ENCODE results near the gene SLC30A3. TPM values are rescaled to one million over a fixed set of nuclear protein-coding genes. Genes with fewer than 3 reads are reported as not detected.
"Not testable (repeated sequence)": the region's sequence is repeated elsewhere in the genome, so short reads cannot be mapped to it uniquely, and the experiment has no call there.

SLC30A3 gene
- polyA plus RNA-seq, 4 donors: 0.98 to 8.7 (median 5.3) TPM

DNA sequence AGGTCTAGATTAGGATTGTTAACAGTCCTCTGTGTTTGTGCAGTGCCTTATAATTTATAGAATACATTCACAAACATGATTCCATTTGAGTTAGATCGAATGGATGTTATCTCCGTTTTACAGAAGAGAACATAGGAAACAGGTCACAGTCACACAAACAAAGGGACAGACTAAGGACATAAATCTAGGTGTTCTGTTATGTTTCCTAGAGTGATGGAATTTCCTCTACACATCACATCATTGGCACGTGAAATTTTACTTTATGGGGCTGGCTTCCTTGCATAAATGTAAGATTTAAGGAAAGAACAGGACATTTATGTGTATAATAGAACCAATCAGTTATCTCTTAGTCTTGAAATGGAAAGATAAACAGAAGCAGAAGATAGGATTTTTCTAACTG, 25.8 kb upstream of the SLC30A3 start:
- no peak for DNase-seq (ENCODE audit: low read depth in 4 of 4, low spot score in 3 of 4)

DNA sequence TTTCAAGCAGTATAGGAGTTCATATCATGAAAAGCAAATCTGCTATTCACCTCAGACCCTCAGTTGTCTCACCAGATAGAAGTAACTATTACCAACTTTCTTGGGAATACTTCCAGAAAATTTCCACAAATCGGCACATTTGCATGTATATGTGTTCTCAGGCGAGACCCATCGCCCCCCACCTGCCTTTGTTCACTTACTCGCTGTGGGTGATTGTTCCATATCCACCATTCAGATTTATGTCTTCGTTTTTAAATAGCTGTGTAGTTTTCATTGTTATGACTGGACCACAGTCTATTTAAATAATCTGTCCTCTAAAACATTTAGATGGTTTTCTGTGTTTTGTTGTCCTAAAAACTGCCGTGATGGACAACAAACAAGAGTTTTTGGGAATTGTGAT, 22.6 kb upstream of the SLC30A3 start:
- no peak for DNase-seq (ENCODE audit: low read depth in 4 of 4, low spot score in 3 of 4)

DNA sequence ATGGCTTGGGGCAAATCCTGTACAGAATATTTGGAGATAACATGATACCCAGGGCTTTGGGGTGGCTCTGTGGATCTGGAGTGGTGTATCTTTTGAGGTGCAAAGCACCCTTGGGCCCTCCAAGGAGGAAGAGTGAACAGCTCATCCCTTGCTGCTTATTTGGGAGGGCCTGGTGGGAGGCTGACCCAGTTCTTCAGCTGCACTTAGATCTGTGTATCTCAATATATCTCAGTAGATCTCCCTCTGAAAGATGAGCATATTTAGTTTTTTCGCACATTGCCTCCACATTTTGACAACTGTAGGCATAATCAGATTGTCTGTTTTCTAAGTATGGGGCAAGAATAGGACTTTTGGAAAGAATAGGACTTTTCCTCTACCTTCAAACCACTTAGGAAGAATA, 22.1 kb upstream of the SLC30A3 start:
- DNase-seq (ENCODE audit: low read depth in 4 of 4, low spot score in 3 of 4): no peak

DNA sequence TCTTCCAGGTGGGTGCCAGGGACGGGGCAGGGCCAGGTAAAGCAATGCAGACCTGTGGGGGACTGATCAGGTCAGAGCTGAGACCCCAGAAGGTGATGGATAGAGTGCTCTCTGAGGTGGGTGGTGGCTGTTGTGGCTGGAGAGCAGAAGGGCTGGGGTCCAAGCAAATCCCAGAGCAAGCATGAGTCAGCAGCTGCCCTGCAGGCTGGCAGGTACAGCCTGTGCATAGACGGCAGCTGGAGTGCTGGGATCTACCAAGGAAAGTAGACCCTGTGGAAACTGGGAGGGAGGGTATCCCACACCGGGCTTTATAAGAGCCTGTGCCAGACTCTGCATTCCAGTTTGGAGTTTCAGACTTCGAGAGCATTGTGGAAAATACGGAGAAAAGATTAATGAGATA, 20.0 kb upstream of the SLC30A3 start:
- no peak for DNase-seq (ENCODE audit: low read depth in 4 of 4, low spot score in 3 of 4)

DNA sequence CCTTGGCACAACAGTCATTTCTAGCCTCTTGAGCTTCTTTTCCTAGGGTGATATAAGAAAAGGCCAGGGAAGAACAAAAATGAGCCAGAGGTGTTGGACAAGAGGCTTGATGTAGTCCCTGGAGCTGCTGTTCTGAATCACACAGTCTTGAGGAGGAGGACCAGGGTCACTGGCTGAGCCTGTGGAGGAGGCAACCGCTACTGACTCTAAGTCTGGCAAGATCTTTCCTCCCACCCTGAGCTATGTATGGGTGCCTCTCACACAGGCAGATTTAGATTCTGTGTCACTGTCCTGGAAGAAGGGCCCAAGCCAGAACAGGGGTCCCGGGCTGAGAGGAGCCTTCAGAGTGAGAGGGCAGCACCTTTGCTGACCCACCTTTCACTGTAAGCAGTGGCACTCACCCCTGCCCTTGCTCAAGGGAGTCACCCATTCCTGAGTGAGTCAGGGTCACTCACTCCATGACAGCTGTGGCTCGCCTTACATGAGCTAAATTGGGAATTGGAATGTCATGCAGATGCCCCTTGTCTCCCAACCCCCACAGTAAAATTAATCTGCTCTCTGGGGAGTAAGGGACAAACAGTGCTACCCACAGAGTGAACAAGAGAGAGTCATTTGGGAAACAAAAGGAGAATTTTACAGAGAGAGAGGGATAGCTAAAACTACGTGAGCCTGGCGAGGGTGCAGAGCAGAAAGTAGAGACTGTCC, 19.2 kb upstream of the SLC30A3 start, which contains the start of gene TRIM54:
TRIM54 (plus strand) TSS at position 575 of the 705 bp plus-strand sequence. CDS start 303 bp downstream, outside the sequence.
- no peak for DNase-seq (ENCODE audit: low read depth in 4 of 4, low spot score in 3 of 4)

DNA sequence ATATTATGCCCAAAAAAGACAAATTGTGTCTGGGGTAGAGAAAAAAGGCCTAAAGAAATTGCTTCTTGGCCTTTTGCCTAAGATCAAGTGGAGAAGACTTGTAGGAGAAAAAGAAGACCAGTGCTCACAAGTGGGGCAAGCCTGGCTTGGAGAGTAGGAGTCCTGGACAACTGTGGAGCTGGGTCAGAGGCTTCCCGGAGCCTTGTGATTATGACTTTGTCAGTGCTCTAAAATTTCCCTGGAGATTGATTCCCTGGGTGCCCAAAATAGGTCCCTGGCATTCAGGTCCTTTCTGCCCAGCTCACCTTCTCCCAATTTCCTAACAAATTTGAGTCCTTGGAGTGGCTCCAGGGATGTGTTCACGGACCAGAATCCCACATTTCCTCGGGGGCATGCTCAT, 18.6 kb upstream of the SLC30A3 start:
- DNase-seq (ENCODE audit: low read depth in 4 of 4, low spot score in 3 of 4): no peak

DNA sequence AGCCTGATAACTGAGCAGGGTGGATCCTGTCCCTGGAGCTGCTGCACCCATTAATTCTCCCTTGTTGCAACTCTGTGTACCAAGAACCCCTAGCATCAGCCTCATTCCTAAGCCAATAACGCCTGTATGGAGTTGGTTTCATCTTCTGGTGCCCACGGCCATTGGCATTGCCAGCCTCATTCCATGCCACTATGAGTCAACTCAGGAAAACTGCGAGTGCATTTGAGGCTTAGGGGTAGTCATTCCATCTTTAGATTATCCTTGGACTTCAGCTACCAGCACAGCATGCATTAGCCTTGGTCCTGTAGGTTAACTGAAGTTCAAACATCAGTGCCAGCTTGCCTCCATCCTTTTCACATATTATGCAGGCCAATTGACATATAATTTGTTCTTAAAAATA, 18.0 kb upstream of the SLC30A3 start:
- DNase-seq (ENCODE audit: low read depth in 4 of 4, low spot score in 3 of 4): no peak

DNA sequence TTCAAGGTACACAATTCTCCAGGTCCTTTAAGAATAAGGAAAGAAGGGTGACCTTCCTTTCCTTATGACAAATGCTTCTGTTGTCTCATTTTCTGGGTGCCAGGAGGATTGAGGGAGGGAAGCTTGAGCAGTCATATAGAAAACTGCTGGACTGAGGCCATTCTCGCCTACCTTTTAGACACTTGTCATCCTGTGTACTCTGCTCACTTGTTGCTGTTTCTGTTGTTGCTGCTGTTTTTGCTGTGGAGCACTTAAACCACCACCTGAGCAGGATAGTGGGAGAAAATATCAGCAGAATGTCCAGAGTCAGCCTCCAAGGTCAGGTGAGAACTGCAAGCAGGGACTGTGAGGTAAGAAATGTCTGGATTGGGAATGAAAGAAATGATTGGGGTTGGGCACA, 15.2 kb upstream of the SLC30A3 start:
- no peak for DNase-seq (ENCODE audit: low read depth in 4 of 4, low spot score in 3 of 4)

DNA sequence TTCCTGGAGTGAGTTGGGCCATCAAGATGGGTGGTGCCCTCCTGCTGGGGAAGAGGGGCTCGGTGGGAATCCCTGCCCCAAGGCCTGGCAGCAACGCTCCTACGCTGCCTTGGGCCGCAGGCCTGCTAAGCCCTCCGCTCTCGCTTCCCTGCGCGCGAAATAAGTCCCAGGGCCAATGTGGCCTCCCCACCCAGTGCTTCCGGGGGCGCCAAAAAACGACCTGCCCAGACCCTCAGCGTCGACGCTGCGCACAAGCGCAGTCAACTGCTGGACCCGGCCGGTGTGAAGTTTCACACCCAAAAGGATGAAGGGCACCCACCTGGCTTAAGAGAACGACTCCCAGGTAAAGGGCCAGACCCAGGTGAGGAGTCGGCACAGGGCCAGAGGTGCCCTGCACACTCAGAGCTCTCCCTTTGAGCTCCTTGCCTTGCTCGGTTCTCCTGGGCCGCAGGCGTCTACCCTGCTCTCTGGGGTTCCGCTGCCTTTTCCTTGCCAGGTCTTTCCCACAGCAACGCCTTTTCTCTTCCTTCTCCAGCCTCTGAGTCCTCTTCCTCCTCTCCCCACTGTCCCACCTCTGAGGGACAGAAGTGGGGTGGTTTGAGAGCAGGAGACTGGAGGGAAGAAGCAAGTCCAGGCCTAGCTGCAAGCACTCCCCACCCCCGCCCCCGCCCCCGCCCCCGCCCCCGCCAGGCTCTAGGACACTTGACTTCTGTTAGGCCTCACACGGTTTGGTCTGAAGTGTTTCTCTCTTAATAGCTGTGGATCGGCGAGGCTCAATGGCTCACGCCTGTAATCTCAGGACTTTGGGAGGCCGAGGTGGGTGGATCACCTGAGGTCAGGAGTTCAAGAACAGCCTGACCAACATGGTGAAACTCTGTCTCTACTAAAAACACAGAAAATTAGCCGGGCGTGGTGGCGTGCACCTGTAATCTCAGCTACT, 12.6 kb upstream of the SLC30A3 start, which contains the start of gene DNAJC5G:
DNAJC5G (plus strand) TSS at position 223 of the 940 bp plus-strand sequence. CDS start 1,296 bp downstream, outside the sequence.
- no peak for DNase-seq (ENCODE audit: low read depth in 4 of 4, low spot score in 3 of 4)

DNA sequence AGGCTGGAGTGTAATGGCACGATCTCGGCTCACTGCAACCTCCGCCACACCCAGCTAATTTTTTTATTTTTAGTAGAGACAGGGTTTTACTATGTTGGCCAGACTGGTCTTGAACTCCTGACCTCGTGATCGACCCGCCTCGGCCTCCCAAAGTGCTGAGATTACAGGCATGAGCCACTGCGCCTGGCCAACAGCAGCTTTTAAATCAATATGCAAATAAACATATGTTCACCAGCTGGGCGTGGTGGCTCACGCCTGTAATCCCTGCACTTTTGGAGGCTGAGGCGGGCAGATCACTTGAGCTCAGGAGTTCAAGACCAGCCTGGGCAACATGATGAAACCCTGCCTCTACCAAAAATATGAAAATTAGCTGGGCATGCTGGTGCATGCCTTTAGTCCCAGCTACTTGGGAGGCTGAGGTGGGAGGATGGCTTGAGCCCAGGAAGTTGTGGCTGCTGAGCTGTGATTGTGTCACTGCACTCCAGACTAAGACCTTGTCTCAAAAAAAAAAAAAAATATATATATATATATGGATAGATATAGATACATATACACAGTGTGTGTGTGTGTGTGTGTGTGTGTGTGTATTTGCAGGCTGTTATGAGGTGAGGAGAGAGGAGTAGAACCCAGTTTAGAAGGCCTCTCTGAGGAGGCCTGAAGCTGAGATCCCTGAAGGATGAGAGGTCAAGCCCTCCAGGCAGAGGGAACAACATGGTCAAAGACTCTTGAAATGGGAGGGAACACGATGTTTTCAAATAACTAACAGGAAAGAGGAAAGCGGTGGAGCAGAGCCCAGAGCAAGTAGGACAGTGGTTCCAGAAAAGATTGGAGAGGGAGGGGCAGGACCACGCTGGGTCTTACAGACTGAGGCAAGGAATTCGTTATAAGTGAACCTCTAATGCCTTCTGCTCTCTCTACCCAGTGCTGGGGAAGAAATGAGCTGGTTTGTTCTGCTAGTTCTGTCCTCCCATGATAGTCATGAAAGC, 10.0 kb upstream of the SLC30A3 start:
- not testable (repeated sequence) for DNase-seq (ENCODE audit: low read depth in 4 of 4, low spot score in 3 of 4)

DNA sequence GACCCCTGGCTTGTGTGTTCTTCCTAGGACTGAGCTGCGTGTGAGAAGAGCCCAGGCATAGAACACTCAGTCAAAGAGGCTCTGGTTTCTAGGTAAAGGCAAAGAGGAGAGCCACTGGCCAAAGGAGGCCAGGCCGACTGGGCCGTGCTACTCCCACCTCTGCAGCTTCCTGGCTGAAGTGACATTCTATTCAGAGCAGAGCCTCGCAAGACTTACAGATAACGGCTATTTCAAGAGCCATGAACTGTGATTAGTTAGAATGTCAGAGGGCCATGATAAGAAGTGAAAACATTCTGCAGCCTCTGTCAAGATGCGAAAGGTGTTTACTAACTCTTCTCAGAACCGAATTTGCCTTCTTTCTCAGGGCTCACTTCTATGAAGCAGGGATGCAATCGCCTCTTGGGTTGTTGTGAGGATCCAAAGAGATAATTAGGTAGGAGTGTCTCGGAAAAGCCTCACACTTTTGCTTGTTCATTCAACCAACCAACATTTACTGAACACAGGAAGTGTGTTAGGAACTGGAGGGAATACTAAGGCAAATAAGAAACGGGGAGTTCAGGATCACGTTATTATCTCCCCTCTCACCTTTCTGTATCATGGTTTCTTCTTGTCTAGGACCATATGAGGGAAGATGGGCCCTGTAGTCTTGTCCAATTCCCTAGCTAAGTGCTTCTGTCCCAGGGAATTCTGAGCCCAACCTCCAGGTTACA, 8.9 kb upstream of the SLC30A3 start:
- no peak for DNase-seq (ENCODE audit: low read depth in 4 of 4, low spot score in 3 of 4)

DNA sequence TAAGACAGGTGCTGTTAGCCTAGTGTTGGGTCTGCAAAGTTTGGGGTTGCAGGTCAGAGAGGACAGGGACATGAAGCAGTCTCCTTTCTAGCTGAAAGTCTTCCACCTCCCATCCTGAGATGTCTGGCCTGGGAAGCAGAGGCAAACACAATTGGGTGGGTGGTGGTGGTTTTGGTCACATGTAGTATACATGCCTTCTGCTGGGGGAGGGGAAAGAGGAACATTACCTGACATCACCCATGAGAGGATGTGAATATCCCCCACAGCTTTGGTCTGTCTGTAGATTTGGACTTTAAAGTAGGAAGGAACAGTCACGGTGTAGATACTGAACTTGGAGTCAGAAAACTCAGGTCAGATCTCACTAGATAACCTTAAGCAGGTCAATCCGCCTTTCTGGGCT, 7.8 kb upstream of the SLC30A3 start:
- no peak for DNase-seq (ENCODE audit: low read depth in 4 of 4, low spot score in 3 of 4)

DNA sequence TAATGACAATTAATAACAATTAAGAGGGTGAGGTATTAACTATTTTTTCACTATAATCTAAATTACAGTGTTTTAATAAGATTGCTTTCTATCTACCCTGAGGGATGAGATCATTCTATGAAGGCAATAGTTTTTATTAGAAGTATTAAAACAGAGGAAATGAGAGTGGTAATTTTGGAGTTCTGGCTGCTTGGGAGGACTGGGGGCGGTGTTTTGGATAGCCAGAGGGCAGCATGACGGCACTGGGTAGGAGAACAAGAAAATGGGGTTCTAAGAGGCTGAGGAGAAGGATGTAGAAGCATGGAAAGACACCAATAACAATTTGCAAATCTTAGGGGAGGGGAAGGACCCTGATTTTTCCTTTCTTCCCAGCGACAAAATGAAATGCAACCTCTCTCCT, 7.3 kb upstream of the SLC30A3 start:
- DNase-seq (ENCODE audit: low read depth in 4 of 4, low spot score in 3 of 4): no peak

DNA sequence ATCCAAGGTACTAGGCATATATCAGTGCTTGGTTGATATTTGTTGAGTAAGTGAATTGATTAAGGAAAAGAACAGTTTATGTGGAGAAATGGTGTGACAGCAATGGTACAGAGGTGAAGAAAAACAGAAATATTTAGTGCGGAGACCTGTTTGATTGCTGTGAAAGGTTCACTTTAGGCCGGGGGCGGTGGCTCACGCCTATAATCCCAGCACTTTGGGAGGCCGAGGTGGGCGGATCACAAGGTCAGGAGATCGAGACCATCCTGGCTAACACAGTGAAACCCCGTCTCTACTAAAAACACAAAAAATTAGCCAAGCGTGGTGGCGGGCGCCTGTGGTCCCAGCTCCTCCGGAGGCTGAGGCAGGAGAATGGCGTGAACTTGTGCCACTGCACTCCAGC, 5.4 kb upstream of the SLC30A3 start:
- DNase-seq (ENCODE audit: low read depth in 4 of 4, low spot score in 3 of 4): not testable (repeated sequence)

DNA sequence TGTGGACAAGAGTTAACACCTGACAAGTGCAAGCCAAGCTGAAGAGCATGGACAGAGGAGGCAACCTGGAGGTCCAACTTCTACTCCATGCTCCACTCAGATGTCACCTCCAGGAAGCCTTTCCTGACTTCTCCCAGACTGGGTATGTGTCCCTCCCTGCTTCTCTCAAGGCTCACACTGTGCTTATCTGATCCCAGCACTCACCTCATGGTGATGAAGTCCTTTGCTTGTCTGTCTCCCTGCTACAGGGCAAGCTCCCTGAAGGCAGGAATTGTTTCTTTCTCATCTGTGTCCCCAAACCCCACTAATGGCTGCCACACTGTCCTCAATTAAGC, 2.7 kb upstream of the SLC30A3 start:
- no peak for DNase-seq (ENCODE audit: low read depth in 4 of 4, low spot score in 3 of 4)

DNA sequence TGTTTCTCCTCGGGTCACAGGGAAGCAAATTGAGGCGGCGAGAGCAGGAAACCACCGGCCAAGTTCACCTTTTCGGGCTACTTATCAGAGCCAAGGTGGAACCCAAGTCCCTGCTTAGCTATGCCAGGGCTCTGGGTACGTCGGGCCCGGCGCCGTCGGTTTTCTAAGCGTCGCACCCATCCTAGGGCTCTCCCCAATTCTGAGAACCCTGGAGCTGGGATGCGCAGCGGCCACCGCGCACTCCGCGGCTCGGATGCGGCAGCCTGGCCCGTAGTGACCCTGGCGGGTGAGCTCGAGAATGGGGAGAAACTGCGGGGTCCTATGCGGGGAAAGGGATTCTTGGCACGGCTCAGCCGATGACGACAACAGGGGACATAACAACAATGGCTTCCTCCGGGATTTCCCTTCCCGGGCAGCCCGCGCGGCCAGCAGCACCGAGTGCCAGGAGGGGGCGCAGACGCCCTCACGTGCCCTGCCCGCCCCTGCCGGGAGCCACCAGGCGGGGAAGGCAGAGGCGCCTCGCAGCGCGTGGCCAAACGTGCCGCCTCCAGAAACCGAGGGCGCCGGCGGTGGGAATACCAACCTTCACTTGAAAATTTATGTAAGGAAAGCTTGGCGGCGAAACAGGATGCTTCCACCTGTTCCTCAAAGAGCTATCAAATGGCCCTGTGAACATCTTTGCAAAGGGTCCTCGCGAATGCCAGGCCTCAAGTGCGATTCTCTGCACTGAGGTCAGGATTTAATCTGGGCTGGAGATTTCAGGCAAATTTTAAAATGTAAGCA, 2.1 kb upstream of the SLC30A3 start:
- peak in 1 of 4 donors; percentile 47 for DNase-seq (ENCODE audit: low read depth in 4 of 4, low spot score in 3 of 4)

DNA sequence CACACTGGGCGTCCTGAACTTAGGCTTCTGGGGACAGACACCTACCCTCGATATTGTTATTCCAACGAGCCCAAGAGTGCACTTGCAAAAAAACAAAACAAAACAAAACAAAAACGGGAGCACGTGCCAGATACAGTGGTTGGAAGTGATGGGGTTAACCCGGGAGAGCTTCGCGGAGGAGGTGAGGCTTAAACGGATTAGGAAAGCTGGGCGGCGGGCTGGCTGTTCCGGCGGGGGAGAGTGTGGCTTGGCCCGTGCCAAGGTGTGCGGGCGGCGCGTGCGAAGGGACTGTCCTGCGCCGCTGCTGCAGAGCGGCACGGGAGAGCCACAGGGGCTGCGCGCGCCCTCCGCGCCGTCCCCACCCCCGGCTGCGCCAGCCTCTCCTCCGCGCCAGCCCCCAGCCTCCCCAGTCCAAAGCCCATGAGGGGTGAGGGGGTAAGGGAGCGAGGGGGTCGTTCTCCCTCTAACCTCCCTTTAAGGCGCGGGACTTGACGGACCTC, 1.5 kb upstream of the SLC30A3 start:
- no peak for DNase-seq (ENCODE audit: low read depth in 4 of 4, low spot score in 3 of 4)

DNA sequence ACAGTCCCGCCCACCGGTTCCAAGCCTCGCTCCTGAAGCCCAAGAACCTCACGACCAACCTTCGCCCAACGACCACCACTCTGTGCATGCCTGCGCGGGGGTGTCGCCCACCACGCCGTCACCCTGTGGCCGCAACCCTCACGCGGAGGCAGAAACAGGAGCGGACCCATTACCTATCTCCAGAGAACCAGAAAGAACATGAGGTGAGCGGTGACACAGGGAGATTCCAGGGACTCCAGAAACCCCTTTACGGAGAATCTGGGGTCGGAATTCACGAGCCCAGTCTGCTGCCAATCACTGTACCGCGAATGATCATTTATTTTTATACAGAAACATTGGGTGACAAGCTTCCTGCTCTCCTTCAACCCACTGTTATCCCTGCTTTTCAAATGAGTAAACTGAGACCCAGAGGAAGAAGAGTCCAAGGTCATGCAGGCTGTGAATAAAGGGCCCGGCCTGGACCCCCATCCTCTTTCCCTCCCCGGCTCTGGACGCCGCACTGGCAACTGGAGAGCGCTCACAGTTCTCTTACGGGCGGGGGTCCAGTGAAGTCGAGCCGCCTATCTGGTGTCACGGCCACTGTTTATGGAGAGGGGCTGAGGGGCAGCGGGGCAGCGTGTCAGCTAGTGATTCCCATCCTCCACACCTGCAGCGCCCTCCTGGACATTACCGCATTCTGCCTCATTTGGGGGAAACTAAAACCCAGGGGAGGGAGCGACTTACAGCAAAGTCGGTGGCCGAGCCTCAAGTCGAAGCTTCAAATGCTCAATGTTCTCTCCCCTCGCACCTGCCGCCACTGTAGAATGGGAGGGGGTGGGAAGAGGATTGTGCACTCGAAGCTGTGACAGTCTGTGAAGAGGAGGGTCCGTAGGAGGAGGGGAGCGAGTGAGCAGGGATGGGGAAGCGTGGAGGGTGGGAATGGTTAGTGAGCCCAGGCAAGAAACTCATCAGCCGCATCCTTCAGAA, 723 bp upstream of the SLC30A3 start:
- DNase-seq (ENCODE audit: low read depth in 4 of 4, low spot score in 3 of 4): no peak

Measured in left renal pelvis (tissue), 4 donors.